ENCODE measurements around the gene RALGPS1. TPM values are rescaled to one million over a fixed set of nuclear protein-coding genes. Genes with fewer than 3 reads are reported as not detected.

RALGPS1 gene
- total RNA-seq, 2 experiments from 2014 or later = 14.1 to 14.4 TPM

GRCh38 chr9:127129718-127130085, 215.1 kb downstream of the RALGPS1 start:
- no peaks in the 10 kb centered on the region for H3K79me2 ChIP-seq (ENCODE audit: insufficient read depth, low read depth, low read length)
- no peak for DNase-seq (ENCODE audit: low spot score)
- no peak overlapping the region for H3K4me2 ChIP-seq (ENCODE audit: low read length)
- H3K4me1 ChIP-seq (ENCODE audit: insufficient read depth, low read length, poor library complexity, severe bottlenecking) = no peaks in the 10 kb centered on the region
- TF ChIP-seq, protein P1, sequence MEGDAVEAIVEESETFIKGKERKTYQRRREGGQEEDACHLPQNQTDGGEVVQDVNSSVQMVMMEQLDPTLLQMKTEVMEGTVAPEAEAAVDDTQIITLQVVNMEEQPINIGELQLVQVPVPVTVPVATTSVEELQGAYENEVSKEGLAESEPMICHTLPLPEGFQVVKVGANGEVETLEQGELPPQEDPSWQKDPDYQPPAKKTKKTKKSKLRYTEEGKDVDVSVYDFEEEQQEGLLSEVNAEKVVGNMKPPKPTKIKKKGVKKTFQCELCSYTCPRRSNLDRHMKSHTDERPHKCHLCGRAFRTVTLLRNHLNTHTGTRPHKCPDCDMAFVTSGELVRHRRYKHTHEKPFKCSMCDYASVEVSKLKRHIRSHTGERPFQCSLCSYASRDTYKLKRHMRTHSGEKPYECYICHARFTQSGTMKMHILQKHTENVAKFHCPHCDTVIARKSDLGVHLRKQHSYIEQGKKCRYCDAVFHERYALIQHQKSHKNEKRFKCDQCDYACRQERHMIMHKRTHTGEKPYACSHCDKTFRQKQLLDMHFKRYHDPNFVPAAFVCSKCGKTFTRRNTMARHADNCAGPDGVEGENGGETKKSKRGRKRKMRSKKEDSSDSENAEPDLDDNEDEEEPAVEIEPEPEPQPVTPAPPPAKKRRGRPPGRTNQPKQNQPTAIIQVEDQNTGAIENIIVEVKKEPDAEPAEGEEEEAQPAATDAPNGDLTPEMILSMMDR (conservative IDR thresholded peaks at IDR 0.05; ENCODE audit: low read length) = no peak
- no peak for TF ChIP-seq EZH2phosphoT487 (IDR thresholded peaks at IDR 0.05; ENCODE audit: borderline replicate concordance, low read depth, low read length)
- ChIA-PET POLR2A (no interaction called here), CTCF (ENCODE audit: unreplicated experiment) (no interaction called here)
- H3K9me3 ChIP-seq (ENCODE audit: low read length) = no peaks in the 10 kb centered on the region
- no peak overlapping the region for H2AFZ ChIP-seq (ENCODE audit: low read length)
- H3K36me3 ChIP-seq (ENCODE audit: insufficient read depth, low read length) = no peaks in the 10 kb centered on the region
- no TSS peak for BruUV-seq (replicated peaks)
- H3K27ac ChIP-seq (ENCODE audit: low read depth, low read length, poor library complexity, severe bottlenecking) = no peak overlapping the region
- H3K4me3 ChIP-seq (ENCODE audit: low read depth, low read length, poor library complexity, severe bottlenecking) = no peak overlapping the region
- H3K9me2 ChIP-seq (ENCODE audit: insufficient read depth, low read length) = no peaks in the 10 kb centered on the region
- intact Hi-C loops (cut with micrococcal nuclease; ENCODE audit: unreplicated experiment) = no loop called here
- H4K20me1 ChIP-seq (ENCODE audit: insufficient read depth, low read length) = no peaks in the 10 kb centered on the region

GRCh38 chr9:127130235-127130634, 215.7 kb downstream of the RALGPS1 start:
- Histone ChIP-seq H3K36me3 (ENCODE audit: insufficient read depth, low read length) (no peaks in the 10 kb centered on the region), H2AFZ (ENCODE audit: low read length) (no peak overlapping the region), H3K4me2 (ENCODE audit: low read length) (no peak overlapping the region), H3K79me2 (ENCODE audit: insufficient read depth, low read depth, low read length) (no peaks in the 10 kb centered on the region), H3K27ac (ENCODE audit: low read depth, low read length, poor library complexity, severe bottlenecking) (no peak overlapping the region), H3K9me2 (ENCODE audit: insufficient read depth, low read length) (no peaks in the 10 kb centered on the region), H4K20me1 (ENCODE audit: insufficient read depth, low read length) (no peaks in the 10 kb centered on the region), H3K4me3 (ENCODE audit: low read depth, low read length, poor library complexity, severe bottlenecking) (no peak overlapping the region), H3K4me1 (ENCODE audit: insufficient read depth, low read length, poor library complexity, severe bottlenecking) (no peaks in the 10 kb centered on the region), H3K9me3 (ENCODE audit: low read length) (no peaks in the 10 kb centered on the region)
- no peak for DNase-seq (ENCODE audit: low spot score)
- CTCF ChIA-PET (ENCODE audit: unreplicated experiment) = no interaction called here
- TF ChIP-seq EZH2phosphoT487 (IDR thresholded peaks at IDR 0.05; ENCODE audit: borderline replicate concordance, low read depth, low read length) = no peak
- TF ChIP-seq, protein P1 (conservative IDR thresholded peaks at IDR 0.05; ENCODE audit: low read length) = no peak
- BruUV-seq (replicated peaks) = no TSS peak
- POLR2A ChIA-PET = no interaction called here
- intact Hi-C loops (cut with micrococcal nuclease; ENCODE audit: unreplicated experiment) = no loop called here

GRCh38 chr9:127130661-127131538, 216.3 kb downstream of the RALGPS1 start:
- no TSS peak for BruUV-seq (replicated peaks)
- CTCF ChIA-PET (ENCODE audit: unreplicated experiment) = no interaction called here
- POLR2A ChIA-PET = no interaction called here

More at GRCh38 chr9:127130661-127131538, 216.3 kb downstream of the RALGPS1 start:
- Histone ChIP-seq H2AFZ (ENCODE audit: low read length) (no peak overlapping the region), H3K36me3 (ENCODE audit: insufficient read depth, low read length) (no peaks in the 10 kb centered on the region), H3K9me2 (ENCODE audit: insufficient read depth, low read length) (no peaks in the 10 kb centered on the region), H3K27ac (ENCODE audit: low read depth, low read length, poor library complexity, severe bottlenecking) (no peak overlapping the region), H3K9me3 (ENCODE audit: low read length) (no peaks in the 10 kb centered on the region), H3K4me1 (ENCODE audit: insufficient read depth, low read length, poor library complexity, severe bottlenecking) (no peaks in the 10 kb centered on the region), H3K4me2 (ENCODE audit: low read length) (no peak overlapping the region), H3K4me3 (ENCODE audit: low read depth, low read length, poor library complexity, severe bottlenecking) (no peak overlapping the region), H4K20me1 (ENCODE audit: insufficient read depth, low read length) (no peaks in the 10 kb centered on the region), H3K79me2 (ENCODE audit: insufficient read depth, low read depth, low read length) (no peaks in the 10 kb centered on the region)
- no peak for DNase-seq (ENCODE audit: low spot score)
- intact Hi-C loops (cut with micrococcal nuclease; ENCODE audit: unreplicated experiment) = no loop called here
- TF ChIP-seq, protein P1 (conservative IDR thresholded peaks at IDR 0.05; ENCODE audit: low read length) = no peak
- TF ChIP-seq EZH2phosphoT487 (IDR thresholded peaks at IDR 0.05; ENCODE audit: borderline replicate concordance, low read depth, low read length) = no peak

Data from OCI-LY7 (cell line).